Activated CD4-positive, CD25-positive, alpha-beta regulatory T cell treated with anti-CD3 and anti-CD28 coated beads, Interleukin-2, amount 50 U/mL, for 24 hours (primary cell): ENCODE data around the gene ZC3H12A.

Source experiments
- ATAC-seq, 2 donors: fragments of 150-1000 bp; cut with Tn5 transposase; one replicate each; pipeline ENCODE4 v1.10.0; 2021; ENCODE audit warnings: mild to moderate bottlenecking in 1 of 2, moderate library complexity in 1 of 2

ZC3H12A gene

DNA sequence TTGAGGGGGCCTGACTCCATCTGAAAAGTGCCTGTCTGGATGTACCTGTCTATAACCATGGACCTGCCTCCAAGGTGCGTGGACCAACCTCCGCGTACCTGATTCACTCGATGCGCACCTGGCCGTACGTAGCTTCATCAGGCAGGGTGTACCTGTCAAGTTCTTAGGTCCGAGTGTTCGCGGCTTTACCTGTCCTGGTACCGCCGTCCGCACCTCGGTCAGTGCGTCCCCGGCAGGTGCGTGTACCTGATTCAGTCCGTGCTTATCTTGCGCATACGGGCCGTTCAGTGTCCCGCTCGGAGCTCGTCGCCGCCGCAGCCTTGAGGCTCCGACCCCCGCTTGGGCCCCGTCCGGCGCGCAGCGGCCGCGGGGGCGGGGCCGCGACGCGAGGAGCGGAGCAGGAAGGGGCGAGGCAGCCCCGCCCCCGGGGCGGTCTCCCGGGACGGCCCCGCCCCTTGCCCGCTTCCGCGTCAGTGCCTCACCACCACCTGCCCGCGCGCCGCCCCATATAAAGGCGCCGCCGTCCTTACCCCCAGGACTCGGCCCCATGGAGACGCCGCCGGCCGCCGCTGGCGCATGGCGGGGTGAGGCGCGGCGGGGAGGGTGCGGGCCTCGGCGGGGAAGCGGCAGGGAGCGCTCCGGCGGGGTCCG is at the start of gene ZC3H12A:
TSS of gene ZC3H12A (plus strand) at position 535 of the 651 bp plus-strand sequence. CDS start 917 bp downstream, outside the sequence.
- peak; percentile 57 to 68 for ATAC-seq

DNA sequence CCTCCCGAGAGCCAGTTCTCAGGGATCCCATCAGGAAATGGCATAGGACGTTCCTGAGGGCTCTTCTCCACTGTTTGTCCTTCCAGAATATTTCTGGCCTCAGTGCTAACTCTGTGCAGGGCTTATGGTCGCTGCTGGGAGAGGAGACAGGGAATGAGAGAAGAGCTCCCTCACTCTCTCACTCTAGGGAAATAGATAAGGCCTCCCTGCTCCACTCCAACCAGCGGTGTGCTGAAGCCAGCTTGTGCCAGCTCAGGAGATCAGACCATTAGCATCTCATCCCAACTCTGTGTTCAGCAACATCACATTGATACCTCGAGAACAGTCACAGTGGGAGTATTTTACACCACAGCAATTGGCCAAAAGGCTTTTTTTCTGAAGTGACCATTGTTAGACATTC is 49.2 kb upstream of the ZC3H12A start:
- ATAC-seq: no peak

DNA sequence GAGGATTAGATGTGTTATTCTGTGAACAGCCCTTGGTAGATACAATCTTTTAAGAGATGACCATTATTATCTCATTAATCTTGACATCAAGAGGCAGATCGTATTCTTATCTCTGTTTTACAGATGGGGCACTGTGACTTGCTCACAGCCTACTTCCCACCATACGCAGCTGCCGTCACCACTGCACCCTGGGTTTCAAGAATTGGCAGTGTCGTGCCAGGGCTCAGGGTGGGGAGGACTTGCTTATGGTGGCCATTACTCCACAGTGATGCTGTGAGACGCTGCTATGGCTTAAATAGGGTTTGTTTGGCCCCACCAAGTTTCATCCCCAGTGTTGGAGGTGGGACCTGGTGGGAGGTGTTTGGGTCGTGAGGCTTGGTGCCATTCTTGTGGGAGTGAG is 45.4 kb upstream of the ZC3H12A start:
- ATAC-seq: no peak

- ATAC-seq: no peak
Measured at GRCh38 chr1:37430103-37430985, 44.0 kb upstream of the ZC3H12A start.

DNA sequence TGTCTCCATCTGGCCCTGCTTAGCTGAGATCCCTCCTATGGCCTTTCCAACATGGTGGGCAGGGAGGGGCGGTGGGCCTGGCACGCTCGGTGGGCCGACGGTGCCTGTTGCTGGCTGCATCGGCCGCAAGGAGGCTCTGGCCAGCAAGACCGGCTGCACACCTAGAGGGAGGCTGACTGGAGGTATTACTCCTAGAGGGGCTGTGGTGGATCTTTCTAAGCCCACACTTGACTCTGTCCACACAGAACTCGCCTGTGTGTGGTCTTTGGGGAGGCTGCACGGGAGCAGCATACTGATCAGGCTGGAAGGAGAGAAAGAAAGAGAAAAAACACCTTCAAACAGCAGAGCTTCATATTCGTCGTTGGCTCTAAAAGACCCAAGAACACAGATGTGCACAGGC is 41.7 kb upstream of the ZC3H12A start:
- no peak for ATAC-seq

GRCh38 chr1:37433171-37433570 is 41.2 kb upstream of the ZC3H12A start:
- no peak for ATAC-seq

DNA sequence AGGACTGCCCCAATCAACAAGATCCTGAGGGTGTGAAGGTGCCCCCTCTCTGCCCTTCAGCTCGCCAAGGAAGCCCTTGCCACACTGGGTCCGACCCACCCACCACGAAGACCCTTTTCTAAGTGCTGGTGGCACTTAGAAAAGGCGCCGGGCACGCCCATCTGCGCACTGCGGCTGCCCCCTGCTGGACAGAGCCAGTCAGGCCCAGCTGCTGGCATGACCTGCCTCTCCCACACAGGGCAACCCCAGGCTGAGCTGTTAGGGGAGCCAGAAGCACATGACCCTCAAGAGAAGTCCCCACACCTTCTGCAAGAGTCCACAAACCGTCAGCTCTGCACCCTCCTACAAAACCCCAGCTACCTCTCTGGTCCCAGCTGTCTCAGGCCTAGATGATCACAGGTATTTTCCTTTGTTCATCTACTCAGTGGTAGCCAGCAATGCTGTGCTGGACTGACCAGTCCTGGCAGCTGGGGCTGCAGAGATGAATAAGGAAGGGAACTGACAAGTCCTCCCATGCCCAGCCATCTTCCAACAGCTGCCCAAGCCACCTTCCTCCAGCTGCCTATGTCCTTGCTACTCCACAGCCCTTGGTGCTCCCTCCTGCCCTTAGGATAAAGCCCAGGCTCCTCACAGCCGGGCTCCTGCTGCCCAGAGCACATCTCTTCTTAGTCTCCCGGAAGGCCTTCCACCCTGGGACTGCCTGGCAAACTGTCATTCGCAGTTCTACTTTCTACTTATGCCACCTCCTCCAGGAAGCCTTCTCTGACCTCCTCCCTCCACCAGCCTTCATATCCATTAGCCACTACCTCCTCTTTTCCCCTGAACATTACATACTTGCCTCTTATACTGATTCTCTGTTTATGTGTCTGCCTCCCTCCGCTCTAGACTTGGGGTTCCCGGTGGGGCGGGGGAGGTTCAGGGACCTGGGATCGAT is 39.8 kb upstream of the ZC3H12A start:
- ATAC-seq: peak; percentile 80 to 85

DNA sequence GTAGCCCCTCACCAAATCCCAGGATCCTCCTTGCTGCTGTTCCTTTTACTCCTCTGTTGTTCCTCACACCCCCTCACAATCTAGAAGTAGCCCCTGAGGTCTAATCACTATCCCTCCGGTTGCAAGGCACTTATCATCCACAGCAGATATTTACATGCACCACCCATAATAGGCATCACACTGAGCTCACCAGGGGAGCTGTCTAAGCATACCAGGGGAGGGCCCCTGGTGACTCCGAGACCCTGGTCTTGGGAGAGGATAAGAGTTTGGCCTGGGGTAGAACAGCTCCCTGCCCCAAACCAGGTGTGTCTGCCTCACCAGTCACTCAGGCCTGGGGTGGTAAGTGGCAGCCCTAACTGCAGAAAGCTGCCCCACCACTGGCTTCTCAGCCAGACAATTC is 37.3 kb upstream of the ZC3H12A start:
- no peak for ATAC-seq

DNA sequence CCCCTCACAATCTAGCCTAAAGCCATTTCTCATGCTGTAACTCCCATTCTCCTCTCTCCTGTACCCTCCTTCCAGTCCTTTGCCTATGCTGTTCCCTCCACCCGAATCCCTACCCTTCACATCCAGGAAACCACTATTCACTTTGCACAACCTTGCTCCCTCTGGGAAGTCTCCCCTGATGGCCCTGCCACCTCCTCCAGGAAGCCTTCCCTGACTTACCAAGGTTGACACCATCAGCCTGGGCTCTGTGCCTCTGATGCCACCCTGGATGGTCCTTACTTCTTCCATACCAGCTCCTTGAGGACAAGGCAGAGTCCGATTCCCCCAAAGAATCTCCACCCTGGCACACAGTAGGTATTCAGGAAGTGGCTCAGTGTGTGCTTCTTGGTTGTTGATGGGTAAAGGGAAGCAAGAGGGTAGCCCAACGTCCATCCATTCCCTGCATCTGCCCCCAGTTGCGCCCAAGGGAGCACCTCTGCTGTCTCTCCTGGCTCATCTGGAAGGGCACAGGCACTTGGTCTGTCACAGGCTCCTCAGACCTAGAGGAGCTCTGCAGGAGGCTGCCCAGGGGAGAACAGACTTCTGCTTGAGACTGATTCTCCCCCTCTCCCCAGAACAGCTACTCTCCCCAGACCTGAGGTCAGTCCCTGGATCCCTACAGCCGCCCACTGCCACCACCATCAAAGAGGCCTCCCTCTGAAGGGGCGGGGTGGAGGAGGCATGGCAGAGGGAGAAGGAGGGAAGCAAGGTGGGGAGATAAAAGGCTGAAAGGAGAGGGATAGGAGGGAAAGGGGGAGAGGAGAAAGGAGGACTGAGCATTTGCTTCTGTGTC is 36.1 kb upstream of the ZC3H12A start:
- ATAC-seq: no peak

GRCh38 chr1:37438869-37439343 is 35.5 kb upstream of the ZC3H12A start:
- no peak for ATAC-seq

DNA sequence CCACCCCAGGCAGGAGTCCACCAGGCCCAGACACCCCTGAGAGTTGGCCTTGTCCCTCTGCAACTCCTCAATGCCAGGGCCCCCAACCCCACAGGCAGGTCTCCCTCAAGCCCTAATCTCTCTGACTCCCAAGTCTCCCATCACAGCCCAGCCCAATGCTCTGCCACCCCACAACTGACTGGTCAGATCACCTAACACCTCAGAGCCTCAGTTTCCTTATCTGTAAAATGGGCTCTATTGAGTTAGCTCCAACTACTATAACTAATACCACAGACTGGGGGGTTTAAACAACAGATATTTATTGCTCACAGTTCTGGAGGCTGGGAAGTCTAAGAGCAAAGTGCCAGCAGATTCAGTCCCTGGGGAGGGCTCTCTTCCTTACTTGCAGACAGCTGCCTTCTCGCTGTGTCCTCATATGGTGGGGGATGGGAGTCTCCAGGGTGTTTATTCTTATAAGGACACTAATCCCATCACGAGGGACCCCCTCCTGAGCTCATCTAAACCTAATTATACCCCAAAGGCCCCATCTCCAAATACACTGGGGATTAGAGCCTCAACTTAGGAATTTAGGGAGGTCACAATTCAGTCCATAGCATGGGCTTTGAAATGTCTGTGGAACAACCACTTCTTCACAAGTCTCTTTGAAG is 34.9 kb upstream of the ZC3H12A start:
- ATAC-seq: no peak

- ATAC-seq: no peak
Measured at GRCh38 chr1:37441490-37441889, 32.9 kb upstream of the ZC3H12A start.

GRCh38 chr1:37442139-37442538 is 32.2 kb upstream of the ZC3H12A start:
- no peak for ATAC-seq

GRCh38 chr1:37442644-37443043 is 31.7 kb upstream of the ZC3H12A start:
- ATAC-seq: no peak

- ATAC-seq: no peak
Measured at GRCh38 chr1:37446874-37447273, 27.5 kb upstream of the ZC3H12A start.

GRCh38 chr1:37448185-37448584 is 26.2 kb upstream of the ZC3H12A start:
- ATAC-seq: no peak

GRCh38 chr1:37448691-37449417 is 25.5 kb upstream of the ZC3H12A start:
- ATAC-seq: no peak

- peak in 1 of 2 donors; percentile 15 for ATAC-seq
Measured at GRCh38 chr1:37449936-37450335, 24.4 kb upstream of the ZC3H12A start.

- ATAC-seq: no peak
Measured at GRCh38 chr1:37452416-37452815, 22.0 kb upstream of the ZC3H12A start.

DNA sequence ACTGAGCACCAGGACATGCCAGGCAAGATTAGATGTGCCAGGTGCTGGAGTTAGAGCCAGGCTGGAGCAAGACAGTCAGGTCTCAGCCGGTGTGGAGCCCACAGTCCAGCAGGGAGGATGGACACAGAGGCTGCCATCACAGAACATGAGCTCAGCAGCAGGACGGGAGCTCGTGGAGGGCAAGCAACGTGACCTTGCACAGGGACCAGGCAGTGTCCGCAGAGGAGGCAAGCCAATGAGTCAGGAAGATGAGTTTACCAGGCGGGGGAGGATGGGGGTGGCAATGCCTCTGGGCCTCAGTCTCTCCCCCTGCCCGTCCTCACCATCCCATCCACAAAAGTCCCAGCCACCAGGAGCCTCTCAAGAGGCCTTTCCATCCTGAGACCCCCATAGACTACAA is 20.7 kb upstream of the ZC3H12A start:
- no peak for ATAC-seq

GRCh38 chr1:37455516-37455915 is 18.9 kb upstream of the ZC3H12A start:
- no peak for ATAC-seq
